HG02840 (cell line): Measurements from ENCODE around the gene TUBB4B.

ENCODE experiments used
- ATAC-seq: cut with Tn5 transposase; IDR thresholded peaks from one replicate; pipeline ENCODE4 v1.9.1; 2021; ENCODE audit warnings: mild to moderate bottlenecking, moderate library complexity, moderate number of reproducible peaks; ENCODE audit not compliant: unreplicated experiment, low FRiP score

Gene TUBB4B

GRCh38 chr9:137211532-137211931, 29.6 kb upstream of the TUBB4B start:
- ATAC-seq = no peak

- no peak for ATAC-seq
These were observed 28.6 kb upstream of the TUBB4B start for GRCh38 chr9:137212520-137212919.

DNA sequence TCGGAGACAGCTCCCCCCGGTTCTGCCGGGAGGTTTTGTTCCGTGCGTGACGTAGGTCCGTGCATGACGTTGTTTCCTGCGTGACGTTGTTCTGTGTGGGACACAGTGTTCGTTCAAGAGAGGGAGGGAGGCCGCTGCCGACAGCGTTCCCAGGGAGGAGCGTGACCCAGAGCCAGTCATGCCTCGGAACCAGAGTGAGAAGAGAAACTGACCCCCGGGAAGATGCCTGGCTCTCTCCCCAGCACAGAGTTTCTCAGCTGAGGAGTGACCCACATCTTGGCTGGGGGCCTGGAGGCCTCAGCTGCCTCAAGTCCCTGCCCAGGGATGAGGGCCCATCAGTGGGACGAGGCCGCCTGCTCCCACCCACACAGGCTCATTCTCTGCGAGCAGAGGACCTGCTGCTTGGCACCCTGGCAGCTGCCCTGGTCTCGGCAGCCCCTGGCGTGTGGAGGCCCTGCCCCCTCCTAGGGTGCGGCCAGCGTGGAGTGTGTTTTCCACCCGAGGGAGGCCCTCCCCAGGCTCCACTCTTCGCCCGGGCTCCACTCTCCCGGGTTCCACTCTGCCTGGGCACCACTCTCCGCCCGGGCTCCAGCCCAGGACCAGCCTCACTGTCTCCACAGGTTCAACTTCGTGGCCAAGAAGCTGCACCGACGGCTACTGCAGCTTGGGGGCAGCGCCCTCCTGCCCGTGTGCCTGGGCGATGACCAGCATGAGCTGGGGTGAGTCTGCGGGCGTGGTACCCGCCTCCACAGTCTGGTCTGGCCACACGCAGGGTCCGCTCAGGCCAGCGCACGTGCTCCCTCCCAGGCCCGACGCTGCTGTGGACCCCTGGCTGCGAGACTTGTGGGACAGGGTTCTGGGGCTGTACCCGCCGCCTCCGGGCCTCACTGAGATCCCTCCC, 27.7 kb upstream of the TUBB4B start:
- ATAC-seq = no peak

- ATAC-seq = no peak
These were observed 26.5 kb upstream of the TUBB4B start for GRCh38 chr9:137214620-137215019.

- no peak for ATAC-seq
These were observed 25.7 kb upstream of the TUBB4B start for GRCh38 chr9:137215196-137215986.

- ATAC-seq = no peak
These were observed 24.7 kb upstream of the TUBB4B start for GRCh38 chr9:137216188-137216965.

- no peak for ATAC-seq
These were observed 23.5 kb upstream of the TUBB4B start for GRCh38 chr9:137217276-137218211.

DNA sequence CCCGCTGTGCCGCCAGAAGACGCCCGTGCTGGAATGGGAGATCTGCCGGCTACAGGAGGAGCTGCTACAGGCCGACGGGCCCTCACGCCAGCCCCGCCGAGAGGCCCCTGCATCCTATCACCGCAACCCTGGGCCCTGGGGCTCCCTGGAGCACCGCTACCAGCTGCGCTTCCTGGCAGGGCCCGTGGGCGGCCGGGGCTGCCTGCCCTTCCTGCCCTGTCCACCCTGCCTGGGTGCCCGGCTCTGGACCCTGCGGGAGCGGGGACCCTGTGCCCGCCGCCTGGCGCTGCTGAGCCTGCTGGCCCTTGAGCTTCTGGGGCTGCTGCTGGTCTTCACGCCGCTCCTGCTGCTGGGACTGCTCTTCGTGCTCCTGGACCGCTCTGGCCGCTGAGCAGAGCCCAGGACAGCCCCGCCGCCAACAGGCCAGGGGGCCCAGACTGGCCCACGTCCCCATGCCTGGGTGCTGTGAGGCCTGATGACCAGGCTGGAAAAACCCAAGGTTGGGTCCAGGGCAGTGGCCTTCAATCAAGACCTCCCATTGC, 22.8 kb upstream of the TUBB4B start:
- no peak for ATAC-seq

DNA sequence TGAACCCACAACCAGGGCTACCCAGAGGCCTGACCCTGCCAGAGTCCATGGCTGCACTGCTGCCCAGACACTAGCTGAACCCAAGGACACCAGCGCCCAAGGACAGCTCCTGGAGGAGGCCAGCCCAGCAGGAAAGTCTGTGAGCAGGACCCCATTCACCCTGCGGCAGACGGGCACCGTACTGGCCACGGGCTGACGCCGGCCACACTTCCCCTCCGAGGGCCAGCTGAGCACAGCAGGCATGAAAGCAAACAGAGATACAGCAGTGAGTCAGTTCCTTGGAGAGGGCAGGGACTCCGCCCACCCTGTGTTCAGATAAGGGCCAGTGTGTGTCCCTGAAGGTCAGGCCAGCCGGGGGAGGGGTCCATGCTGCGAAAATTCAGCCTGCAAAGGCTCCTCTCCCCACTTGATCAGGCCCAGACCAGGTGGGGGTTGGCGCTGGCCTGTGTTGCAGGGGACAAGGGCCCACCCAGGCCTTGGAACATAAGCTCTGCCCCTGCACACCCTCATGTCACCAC, 22.3 kb upstream of the TUBB4B start:
- ATAC-seq = no peak

DNA sequence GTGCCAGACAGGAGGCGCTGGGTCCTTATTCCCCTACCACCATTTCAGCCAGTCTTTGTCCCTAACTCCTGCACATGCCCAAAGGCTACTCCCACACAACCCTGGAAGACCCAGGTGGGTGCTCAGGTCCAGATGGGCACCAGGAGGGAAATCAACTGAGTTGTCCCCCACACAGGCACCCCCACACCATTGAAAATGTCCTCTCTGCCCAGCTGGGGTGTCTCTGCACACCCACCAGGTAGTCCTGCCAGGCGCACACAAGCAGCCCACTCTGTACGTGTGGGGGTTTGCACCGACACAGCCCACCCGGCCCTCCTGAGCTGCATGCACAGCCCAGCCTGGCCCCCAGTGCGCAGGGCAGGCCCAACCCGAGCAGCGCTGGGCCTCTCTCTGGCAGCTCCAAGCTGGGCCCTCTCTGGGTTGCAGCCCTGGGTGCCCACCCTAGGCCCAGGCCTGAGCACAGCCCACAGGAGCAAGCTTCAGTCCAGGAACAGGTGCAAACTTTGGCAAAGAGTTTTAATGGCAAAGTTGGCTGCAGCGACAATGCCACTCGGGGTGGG, 21.2 kb upstream of the TUBB4B start:
- ATAC-seq = no peak

GRCh38 chr9:137220317-137221094, 20.6 kb upstream of the TUBB4B start:
- ATAC-seq = no peak

DNA sequence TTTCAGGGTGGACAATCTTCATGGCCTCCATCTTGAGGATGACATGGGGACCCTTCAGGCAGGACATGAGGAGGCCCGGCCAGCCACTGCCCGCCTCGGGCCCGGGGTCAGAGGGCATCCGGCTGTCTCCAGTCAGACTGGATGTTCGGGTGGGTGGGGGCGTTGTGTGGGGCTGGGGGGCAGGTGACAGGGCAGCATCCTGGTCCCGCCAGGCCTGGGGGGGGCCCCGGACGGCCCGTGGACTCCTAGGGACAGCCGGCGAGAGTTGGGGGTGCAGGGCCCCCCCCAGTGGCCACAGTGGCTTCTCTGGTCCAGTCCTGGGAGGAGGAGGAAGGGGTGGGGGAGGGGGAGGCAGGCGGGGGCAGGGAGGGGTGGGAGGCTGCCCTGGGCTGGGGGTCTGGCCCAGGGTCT, 20.0 kb upstream of the TUBB4B start:
- ATAC-seq = no peak

DNA sequence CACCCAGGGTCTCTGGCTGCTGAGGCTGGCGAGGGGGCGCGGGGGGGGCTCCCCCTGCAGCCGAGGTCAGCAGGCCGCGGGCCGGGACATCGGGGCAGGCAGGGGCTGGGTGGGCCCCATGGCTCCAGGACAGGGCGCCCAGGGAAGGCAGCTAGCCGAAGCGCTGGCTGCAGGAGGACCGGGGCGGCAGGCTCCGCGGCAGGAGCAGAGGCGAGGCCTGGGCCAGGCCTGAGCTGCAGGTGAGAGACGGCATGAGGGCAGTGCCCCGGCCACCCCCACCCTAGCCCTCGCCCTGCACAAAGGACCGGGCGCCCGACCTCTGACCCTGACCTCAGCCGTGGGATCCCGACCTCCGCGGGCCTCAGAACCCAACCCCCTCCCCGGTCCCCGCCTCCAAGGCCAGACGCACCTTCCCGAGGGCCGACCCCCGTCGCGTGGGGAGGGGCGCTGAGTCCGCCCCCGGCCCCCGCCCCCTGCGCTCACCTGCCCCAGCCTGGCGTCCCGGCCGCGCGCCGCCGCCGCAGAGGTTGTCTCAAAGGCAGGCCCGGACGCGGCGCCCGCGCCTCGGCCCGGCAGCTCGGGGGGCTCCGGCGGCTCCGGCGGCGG, 19.5 kb upstream of the TUBB4B start:
- no peak for ATAC-seq

- ATAC-seq = peak; percentile 1
These were observed 18.7 kb upstream of the TUBB4B start, which contains the start of gene RNF208 for GRCh38 chr9:137222190-137223077. TSS of gene RNF208 (minus strand) at chr9:137222240. CDS start at chr9:137221212, 1,028 bp downstream.

DNA sequence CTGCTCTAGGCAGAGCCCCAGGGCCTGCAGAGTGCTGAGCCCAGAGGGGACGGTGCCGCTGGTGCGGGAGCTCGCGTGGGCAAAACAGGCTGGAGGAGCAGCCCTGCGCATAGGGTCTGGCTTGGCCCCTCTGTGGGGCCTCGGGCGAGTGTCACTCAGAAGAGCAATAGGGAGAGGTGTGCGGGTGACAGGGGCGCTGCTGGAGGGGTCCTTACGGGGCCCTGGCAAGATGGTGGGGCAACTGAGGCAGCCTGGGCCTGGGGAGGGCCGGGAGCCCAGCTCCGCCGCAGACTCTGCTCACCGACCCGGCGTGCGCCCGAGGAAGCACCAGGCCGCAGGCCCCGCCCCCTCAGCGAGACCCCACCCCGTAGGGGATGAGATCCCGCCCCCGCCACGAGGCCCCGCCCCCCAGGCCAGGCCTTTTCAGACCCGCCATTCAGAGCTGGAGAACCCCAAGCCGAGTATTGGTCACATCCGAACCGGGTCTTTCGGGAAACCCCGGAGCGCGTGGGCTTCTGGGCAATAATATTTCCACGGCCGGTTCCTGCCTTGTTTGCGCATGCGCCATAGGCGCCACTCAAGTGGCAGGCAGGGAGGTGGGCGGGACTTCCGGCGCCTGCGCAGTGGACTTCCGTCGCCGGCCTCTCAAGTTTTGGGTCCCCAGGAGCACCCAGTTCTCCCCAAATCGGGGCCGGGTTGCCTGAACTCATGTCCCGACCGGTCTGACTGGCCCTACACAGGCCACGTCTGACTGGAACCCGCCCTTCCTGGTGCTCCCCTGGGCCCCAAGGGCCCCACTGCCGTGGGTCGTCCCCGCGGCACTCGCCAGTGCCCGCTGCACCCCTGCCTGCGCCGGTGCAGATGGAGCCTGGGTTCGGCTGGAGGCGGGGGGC, 17.8 kb upstream of the TUBB4B start:
- ATAC-seq = peak; percentile 84
